Omental fat pad (tissue), 4 donors: Measurements from ENCODE around the gene LRCH1. TPM values are rescaled to one million over a fixed set of nuclear protein-coding genes. Genes with fewer than 3 reads are reported as not detected.
"Not testable (repeated sequence)": the region's sequence is repeated elsewhere in the genome, so short reads cannot be mapped to it uniquely, and the experiment has no call there.

Experiments used
- ATAC-seq: fragments of 150-250 bp; one replicate; pipeline ENCODE4 v1.9.1; 2016; ENCODE audit warnings: mild to moderate bottlenecking, moderate library complexity; ENCODE audit not compliant: low FRiP score
- DNase-seq: peaks from one replicate; pipeline ENCODE4 v3.0.0-alpha.2; 2019; ENCODE audit warnings: low spot score
- CTCF ChIP-seq, 3 donors: fragments of 450-650 bp; IDR thresholded peaks; one replicate each; pipeline ENCODE4 v1.5.1; 2016 to 2017; ENCODE audit warnings: antibody characterized with exemption in 3 of 3, mild to moderate bottlenecking in 3 of 3, moderate library complexity in 2 of 3
- total RNA-seq, 4 donors: library from RNA; depleted of rRNA; stranded (reverse); fragments of >200 nt; gene quantifications; one replicate each; pipeline ENCODE4 v1.1.0, GENCODE V29; 2016

LRCH1 gene
- total RNA-seq, 4 donors from 2014 or later, result 9.7 to 43.7 (median 16.5) TPM

GRCh38 chr13:46757640-46758039 lies 204.7 kb downstream of the LRCH1 start:
- ATAC-seq (no peak), DNase-seq (no peak)

GRCh38 chr13:46759846-46760245 lies 206.9 kb downstream of the LRCH1 start:
- no peak for TF ChIP-seq CTCF (IDR thresholded peaks at IDR 0.05)
- ATAC-seq (no peak), DNase-seq (no peak)

More at GRCh38 chr13:46757640-46758039, 204.7 kb downstream of the LRCH1 start:
- TF ChIP-seq CTCF (IDR thresholded peaks at IDR 0.05), result no peak

GRCh38 chr13:46761174-46761573 lies 208.2 kb downstream of the LRCH1 start:
- no peak for DNase-seq
- TF ChIP-seq CTCF (IDR thresholded peaks at IDR 0.05), result no peak
- no peak for ATAC-seq

- no peak for DNase-seq
- no peak for ATAC-seq
- no peak for TF ChIP-seq CTCF (IDR thresholded peaks at IDR 0.05)
Observed at GRCh38 chr13:46761866-46762265, 208.9 kb downstream of the LRCH1 start.

GRCh38 chr13:46769925-46770324 lies 217.0 kb downstream of the LRCH1 start:
- not testable (repeated sequence) for DNase-seq, ATAC-seq

- ATAC-seq (no peak), DNase-seq (no peak)
- TF ChIP-seq CTCF (IDR thresholded peaks at IDR 0.05), result no peak
Observed at GRCh38 chr13:46771693-46772092, 218.7 kb downstream of the LRCH1 start.

- no peak for TF ChIP-seq CTCF (IDR thresholded peaks at IDR 0.05)
- ATAC-seq (no peak), DNase-seq (no peak)
Observed at GRCh38 chr13:46773541-46773940, 220.6 kb downstream of the LRCH1 start.
